PC-3 (cell line): Measurements from ENCODE around the gene FOXK2. TPM values are rescaled to one million over a fixed set of nuclear protein-coding genes. Genes with fewer than 3 reads are reported as not detected.

Experiments used
- ATAC-seq: fragments of 200-7000 bp; cut with Tn5 transposase; 2 replicates; pipeline ENCODE4 v1.9.1; 2020; ENCODE audit warnings: mild to moderate bottlenecking, moderate library complexity
- BruUV-seq: library from RNA; stranded (reverse); fragments of 400-500 nt; replicated peaks from 2 replicates; lab custom pipeline; 2021; lab: Mats Ljungman, UMichigan
- CTCF ChIA-PET: fragments of 300-600 bp; sonication (Branson Sonifier 250); formaldehyde crosslinking; loops from one replicate; lab custom pipeline; 2022; ENCODE audit warnings: antibody characterized with exemption; lab: Charles Lee
- POLR2A ChIA-PET: fragments of 300-600 bp; sonication (Branson Sonifier 250); formaldehyde crosslinking; loops from one replicate; lab custom pipeline; 2022; ENCODE audit warnings: antibody characterized with exemption; ENCODE audit not compliant: unreplicated experiment; lab: Charles Lee
- DNase-seq: peaks from one replicate; pipeline ENCODE4 v3.0.0-alpha.2; 2015
- H2AFZ ChIP-seq: fragments of 300-600 bp; sonication (generic); 2 replicates; pipeline ENCODE4 v1.6.0; 2016; ENCODE audit warnings: antibody characterized with exemption, low read length
- H3F3A ChIP-seq: fragments of 300-600 bp; sonication (generic); one replicate; pipeline ENCODE4 v1.6.0; 2017; ENCODE audit warnings: antibody characterized with exemption, low read length, control low read depth, mild to moderate bottlenecking; ENCODE audit not compliant: unreplicated experiment
- H3K27ac ChIP-seq: fragments of 300-600 bp; sonication (generic); 2 replicates; pipeline ENCODE4 v1.5.1; 2016; ENCODE audit warnings: mild to moderate bottlenecking, low read length
- H3K27me3 ChIP-seq: fragments of 300-600 bp; sonication (generic); 2 replicates; pipeline ENCODE4 v1.6.1; 2016; ENCODE audit warnings: low read length, mixed read lengths
- H3K36me3 ChIP-seq: fragments of 300-600 bp; sonication (generic); 2 replicates; pipeline ENCODE4 v1.6.1; 2016; ENCODE audit warnings: low read depth, mixed run types, low read length, mixed read lengths
- H3K4me1 ChIP-seq: fragments of 300-600 bp; sonication (generic); 2 replicates; pipeline ENCODE4 v1.5.1; 2016; ENCODE audit warnings: low read length; ENCODE audit not compliant: insufficient read depth
- H3K4me2 ChIP-seq: fragments of 300-600 bp; sonication (generic); 2 replicates; pipeline ENCODE4 v1.6.0; 2016; ENCODE audit warnings: low read length
- H3K4me3 ChIP-seq: fragments of 300-600 bp; sonication (generic); 2 replicates; pipeline ENCODE4 v1.5.1; 2016; ENCODE audit warnings: mild to moderate bottlenecking, low read length, mixed read lengths
- H3K79me2 ChIP-seq: fragments of 300-600 bp; sonication (generic); 2 replicates; pipeline ENCODE4 v1.6.1; 2017; ENCODE audit warnings: low read length, mixed read lengths
- H3K9ac ChIP-seq: fragments of 300-600 bp; sonication (generic); 2 replicates; pipeline ENCODE4 v1.6.0; 2016; ENCODE audit warnings: mild to moderate bottlenecking, low read length
- H3K9me2 ChIP-seq: fragments of 300-600 bp; sonication (generic); replicated peaks from 2 replicates; pipeline ENCODE4 v1.6.1; 2016; ENCODE audit warnings: mixed run types, low read length, mixed read lengths
- H3K9me3 ChIP-seq: fragments of 300-600 bp; sonication (generic); 2 replicates; pipeline ENCODE4 v1.6.1; 2016; ENCODE audit warnings: low read length, mixed read lengths
- H4K20me1 ChIP-seq: fragments of 300-600 bp; sonication (generic); 2 replicates; pipeline ENCODE4 v1.6.1; 2016; ENCODE audit warnings: low read length, mixed read lengths
- EZH2 ChIP-seq: fragments of 300-600 bp; sonication (generic); IDR thresholded peaks from one replicate; pipeline ENCODE4 v1.6.1; 2017; ENCODE audit warnings: antibody characterized with exemption, mild to moderate bottlenecking, low read length; ENCODE audit not compliant: unreplicated experiment
- EZH2phosphoT487 ChIP-seq: fragments of 300-600 bp; sonication (generic); IDR thresholded peaks from 2 replicates; pipeline ENCODE4 v1.6.1; 2018; ENCODE audit warnings: mild to moderate bottlenecking, antibody characterized with exemption, low read length, borderline replicate concordance
- intact Hi-C: fragments of 100-400 bp; cut with micrococcal nuclease; formaldehyde crosslinking; loops from 2 replicates; pipeline ENCODE4 v1.9.0; 2023
- total RNA-seq: library from RNA; depleted of rRNA; stranded (reverse); fragments of >200 nt; gene quantifications from 2 replicates; pipeline ENCODE4 v1.2.3, GENCODE V29; 2014
- TF ChIP-seq, protein P1 (sequence below): fragments of 300-600 bp; sonication (generic); conservative IDR thresholded peaks from 2 replicates; pipeline ENCODE4 v1.5.1; 2017; ENCODE audit warnings: antibody characterized with exemption, low read depth, mild to moderate bottlenecking, low read length

Gene FOXK2
- total RNA-seq, 1 experiment from 2014 or later = 60.5 TPM

DNA sequence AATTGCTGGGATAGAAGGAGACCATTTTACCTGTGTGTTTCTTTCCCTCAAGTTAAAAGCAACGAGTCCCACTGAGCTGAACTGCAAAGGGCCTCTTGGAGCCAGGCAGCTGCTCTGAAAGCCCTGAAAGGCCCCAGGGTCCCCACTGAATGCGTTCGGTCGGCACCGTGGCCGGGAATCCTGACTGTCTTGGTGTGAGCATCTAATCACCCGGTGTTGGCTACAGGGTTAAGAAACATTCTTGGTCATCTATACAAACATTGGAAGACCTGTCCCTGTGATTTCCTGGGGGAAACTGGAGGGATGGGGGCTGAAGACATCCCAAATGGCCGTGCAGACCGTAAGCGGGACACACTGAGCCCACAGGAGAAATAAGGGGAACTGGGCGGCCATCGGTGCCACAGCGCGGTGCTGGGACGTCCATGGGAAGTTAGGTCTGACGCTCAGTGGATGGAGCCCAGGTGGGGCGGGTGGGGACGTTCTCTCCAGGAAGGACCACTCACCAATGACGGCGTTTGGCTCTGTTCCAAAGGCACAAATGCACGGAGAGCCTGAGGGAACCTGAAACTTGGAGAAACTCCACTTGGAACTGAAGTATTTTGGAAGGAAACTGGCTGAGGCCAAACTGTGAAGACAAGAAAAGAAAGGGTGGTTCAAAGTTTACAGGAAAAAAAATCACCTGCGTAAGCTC is 96.6 kb downstream of the FOXK2 start:
- Histone ChIP-seq H3K4me3 (no peak overlapping the region), H3K27me3 (no peaks in the 10 kb centered on the region), H4K20me1 (no peaks in the 10 kb centered on the region), H3K36me3 (peaks cover 46% of the 10 kb centered on the region), H2AFZ (no peak overlapping the region), H3F3A (no peaks in the 10 kb centered on the region), H3K4me2 (no peak overlapping the region), H3K9ac (no peak overlapping the region), H3K27ac (no peak overlapping the region), H3K9me2 (no peaks in the 10 kb centered on the region), H3K4me1 (no peaks in the 10 kb centered on the region), H3K9me3 (no peaks in the 10 kb centered on the region), H3K79me2 (0 out of 2 replicates have a peak, but pooled peaks cover 3% of the 10 kb centered on the region)
- intact Hi-C loops = no loop called here
- TF ChIP-seq EZH2phosphoT487 = no peak
- TF ChIP-seq, protein P1, sequence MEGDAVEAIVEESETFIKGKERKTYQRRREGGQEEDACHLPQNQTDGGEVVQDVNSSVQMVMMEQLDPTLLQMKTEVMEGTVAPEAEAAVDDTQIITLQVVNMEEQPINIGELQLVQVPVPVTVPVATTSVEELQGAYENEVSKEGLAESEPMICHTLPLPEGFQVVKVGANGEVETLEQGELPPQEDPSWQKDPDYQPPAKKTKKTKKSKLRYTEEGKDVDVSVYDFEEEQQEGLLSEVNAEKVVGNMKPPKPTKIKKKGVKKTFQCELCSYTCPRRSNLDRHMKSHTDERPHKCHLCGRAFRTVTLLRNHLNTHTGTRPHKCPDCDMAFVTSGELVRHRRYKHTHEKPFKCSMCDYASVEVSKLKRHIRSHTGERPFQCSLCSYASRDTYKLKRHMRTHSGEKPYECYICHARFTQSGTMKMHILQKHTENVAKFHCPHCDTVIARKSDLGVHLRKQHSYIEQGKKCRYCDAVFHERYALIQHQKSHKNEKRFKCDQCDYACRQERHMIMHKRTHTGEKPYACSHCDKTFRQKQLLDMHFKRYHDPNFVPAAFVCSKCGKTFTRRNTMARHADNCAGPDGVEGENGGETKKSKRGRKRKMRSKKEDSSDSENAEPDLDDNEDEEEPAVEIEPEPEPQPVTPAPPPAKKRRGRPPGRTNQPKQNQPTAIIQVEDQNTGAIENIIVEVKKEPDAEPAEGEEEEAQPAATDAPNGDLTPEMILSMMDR = no peak
- no peak for TF ChIP-seq EZH2
- no peak for DNase-seq
- no TSS peak for BruUV-seq
- ChIA-PET POLR2A (no interaction called here), CTCF (no interaction called here)
- ATAC-seq = no peak

GRCh38 chr17:82619211-82619610 is 99.7 kb downstream of the FOXK2 start:
- Histone ChIP-seq H3K4me2 (no peak overlapping the region), H3K27me3 (no peaks in the 10 kb centered on the region), H2AFZ (no peak overlapping the region), H3K4me3 (no peak overlapping the region), H3K79me2 (0 out of 2 replicates have a peak, but pooled peaks cover 3% of the 10 kb centered on the region), H3F3A (no peaks in the 10 kb centered on the region), H3K9me2 (no peaks in the 10 kb centered on the region), H3K9ac (no peak overlapping the region), H3K27ac (no peak overlapping the region), H3K4me1 (no peaks in the 10 kb centered on the region), H3K9me3 (no peaks in the 10 kb centered on the region), H4K20me1 (no peaks in the 10 kb centered on the region), H3K36me3 (peaks cover 58% of the 10 kb centered on the region)
- ATAC-seq (no peak), DNase-seq (no peak)
- intact Hi-C loops = no loop called here
- ChIA-PET POLR2A (no interaction called here), CTCF (no interaction called here)
- no TSS peak for BruUV-seq
- TF ChIP-seq, protein P1 = no peak
- TF ChIP-seq EZH2phosphoT487 (no peak), EZH2 (no peak)

DNA sequence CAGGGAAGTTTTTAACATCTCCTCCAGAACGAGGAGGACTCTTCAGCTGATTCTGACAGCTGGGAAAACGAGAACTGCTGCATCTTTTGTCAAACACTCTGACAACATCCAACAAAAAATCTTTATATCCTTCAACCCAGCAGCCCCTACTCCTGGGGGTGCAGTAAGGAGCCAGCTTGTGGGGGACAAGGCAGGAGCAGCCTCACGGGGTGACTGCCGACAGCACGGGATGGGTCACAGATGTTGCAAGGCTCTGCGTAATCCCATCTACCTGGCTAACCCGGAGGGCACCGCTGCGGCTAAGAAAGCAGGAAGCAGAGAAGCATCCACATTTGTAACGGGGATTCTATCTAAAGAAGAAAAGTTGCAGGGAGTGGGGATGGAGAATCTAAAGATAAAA is 100.1 kb downstream of the FOXK2 start:
- Histone ChIP-seq H3K27ac (no peak overlapping the region), H3K79me2 (0 out of 2 replicates have a peak, but pooled peaks cover 3% of the 10 kb centered on the region), H3F3A (no peaks in the 10 kb centered on the region), H3K27me3 (no peaks in the 10 kb centered on the region), H3K4me1 (no peaks in the 10 kb centered on the region), H3K36me3 (peaks cover 58% of the 10 kb centered on the region), H3K4me2 (no peak overlapping the region), H2AFZ (no peak overlapping the region), H3K9ac (no peak overlapping the region), H3K9me3 (no peaks in the 10 kb centered on the region), H3K9me2 (no peaks in the 10 kb centered on the region), H4K20me1 (no peaks in the 10 kb centered on the region), H3K4me3 (no peak overlapping the region)
- ChIA-PET CTCF (no interaction called here), POLR2A (no interaction called here)
- TF ChIP-seq, protein P1 = no peak
- TF ChIP-seq EZH2 = no peak
- TF ChIP-seq EZH2phosphoT487 = no peak
- intact Hi-C loops = no loop called here
- ATAC-seq (no peak), DNase-seq (no peak)
- BruUV-seq = no TSS peak
